ENCODE measurements around the gene OR52B6. TPM values are rescaled to one million over a fixed set of nuclear protein-coding genes. Genes with fewer than 3 reads are reported as not detected.

The OR52B6 gene, protein sequence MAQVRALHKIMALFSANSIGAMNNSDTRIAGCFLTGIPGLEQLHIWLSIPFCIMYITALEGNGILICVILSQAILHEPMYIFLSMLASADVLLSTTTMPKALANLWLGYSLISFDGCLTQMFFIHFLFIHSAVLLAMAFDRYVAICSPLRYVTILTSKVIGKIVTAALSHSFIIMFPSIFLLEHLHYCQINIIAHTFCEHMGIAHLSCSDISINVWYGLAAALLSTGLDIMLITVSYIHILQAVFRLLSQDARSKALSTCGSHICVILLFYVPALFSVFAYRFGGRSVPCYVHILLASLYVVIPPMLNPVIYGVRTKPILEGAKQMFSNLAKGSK
- not detected for total RNA-seq

- intact Hi-C loops (cut with DNase I, micrococcal nuclease): no loop called here
- CTCF ChIA-PET: interaction anchor here (0.6 kb wide), 1 partner anchor 147 kb away, joined by 4 read pairs; no protein-coding TSS in a partner anchor
- Mint-ChIP-seq H3K27me3 (no peaks in the 10 kb centered on the region), H3K4me3 (no peak within 1 kb of the TSS), H3K36me3 (ENCODE audit: low read depth) (no peaks in the 10 kb centered on the region), H3K9me3 (ENCODE audit: low read depth) (no peaks in the 10 kb centered on the region), H3K27ac (no peak within 1 kb of the TSS), H3K4me1 (no peaks in the 10 kb centered on the region)
- DNase-seq: no peak
- POLR2A ChIA-PET: no interaction called here
- no peak for ATAC-seq
Measured at GRCh38 chr11:5580577-5580976, at the start of gene OR52B6. TSS of gene OR52B6 (plus strand) at chr11:5580877. CDS start at chr11:5580877, 0 bp downstream.

DNA sequence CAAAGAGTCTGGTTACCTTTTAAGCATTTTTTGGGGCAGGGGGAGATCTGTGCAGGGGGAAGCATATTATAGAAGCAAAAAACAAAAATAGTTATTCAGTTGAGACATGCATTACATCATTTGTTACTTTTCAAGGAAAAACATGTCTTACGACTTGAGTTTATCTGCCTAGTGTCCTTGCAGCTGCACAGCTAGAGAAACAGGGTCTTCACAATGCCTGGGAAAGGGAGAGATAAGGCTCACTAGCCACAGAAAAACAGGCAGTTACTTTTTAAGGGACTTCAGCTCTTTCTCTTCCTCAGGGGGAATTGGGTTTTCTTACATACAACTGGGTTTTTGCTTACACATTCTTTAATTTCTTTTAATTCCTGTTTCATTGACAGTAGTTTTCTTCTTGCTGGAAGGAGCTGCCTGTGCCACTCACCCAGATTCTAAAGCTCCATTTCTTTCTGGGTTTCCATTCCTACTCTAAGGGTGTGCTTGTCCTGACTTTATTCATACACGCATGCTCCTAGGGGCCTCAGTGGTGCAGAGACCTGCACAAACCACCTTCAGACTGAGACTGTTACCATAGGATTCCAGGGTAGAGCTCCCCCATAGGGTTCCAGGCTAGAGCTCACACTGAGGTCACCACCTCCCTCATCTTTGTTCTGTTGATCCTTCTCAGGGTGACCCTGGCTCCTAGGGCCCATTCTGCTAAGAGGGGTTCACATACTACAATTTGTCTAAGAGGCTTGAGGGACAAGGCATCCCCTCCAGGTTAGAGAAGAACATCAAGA, 49.4 kb upstream of the OR52B6 start:
- ChIA-PET CTCF (interaction anchor here (0.6 kb wide), 1 partner anchor 39 kb away, joined by 3 read pairs; no protein-coding TSS in a partner anchor), POLR2A (no interaction called here)
- H3K27me3 Mint-ChIP-seq: no peaks in the 10 kb centered on the region
- no peak overlapping the region for H3K27ac Mint-ChIP-seq
- no peaks in the 10 kb centered on the region for H3K4me1 Mint-ChIP-seq
- no peaks in the 10 kb centered on the region for H3K9me3 Mint-ChIP-seq (ENCODE audit: low read depth)
- intact Hi-C loops (cut with DNase I, micrococcal nuclease): no loop called here
- ATAC-seq (no peak), DNase-seq (no peak)
- no peak overlapping the region for H3K4me3 Mint-ChIP-seq
- no peaks in the 10 kb centered on the region for H3K36me3 Mint-ChIP-seq (ENCODE audit: low read depth)

DNA sequence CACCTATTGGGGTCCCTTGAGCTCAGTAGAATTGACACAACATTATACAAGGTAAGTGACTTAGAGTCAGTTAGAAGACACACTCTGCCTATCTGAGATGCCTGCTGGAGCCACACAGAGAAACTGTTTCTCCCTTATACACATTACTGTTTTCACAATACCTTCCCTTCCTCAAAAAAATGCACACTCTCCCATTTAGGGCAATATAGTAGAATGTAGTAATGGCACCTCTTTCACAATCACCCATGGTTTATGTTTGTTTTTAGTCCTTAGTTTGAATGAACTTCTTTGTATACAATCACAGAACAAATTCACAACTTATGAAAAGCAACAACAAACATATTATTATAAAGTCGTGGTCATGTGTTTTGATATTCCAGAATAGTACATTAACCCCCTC, 46.6 kb upstream of the OR52B6 start:
- no peak overlapping the region for H3K27ac Mint-ChIP-seq
- intact Hi-C loops (cut with DNase I, micrococcal nuclease): no loop called here
- ChIA-PET POLR2A (no interaction called here), CTCF (no interaction called here)
- peaks cover 2% of the 10 kb centered on the region for H3K9me3 Mint-ChIP-seq (ENCODE audit: low read depth)
- H3K4me1 Mint-ChIP-seq: no peaks in the 10 kb centered on the region
- no peaks in the 10 kb centered on the region for H3K36me3 Mint-ChIP-seq (ENCODE audit: low read depth)
- H3K4me3 Mint-ChIP-seq: no peak overlapping the region
- ATAC-seq (no peak), DNase-seq (no peak)
- H3K27me3 Mint-ChIP-seq: no peaks in the 10 kb centered on the region

GRCh38 chr11:5536482-5536881, 44.2 kb upstream of the OR52B6 start:
- no peak for ATAC-seq
- ChIA-PET POLR2A (no interaction called here), CTCF (no interaction called here)
- intact Hi-C loops (cut with DNase I, micrococcal nuclease): no loop called here
- Mint-ChIP-seq H3K27me3 (no peaks in the 10 kb centered on the region), H3K36me3 (ENCODE audit: low read depth) (no peaks in the 10 kb centered on the region), H3K9me3 (ENCODE audit: low read depth) (peaks cover 2% of the 10 kb centered on the region), H3K4me3 (no peak overlapping the region), H3K27ac (no peak overlapping the region), H3K4me1 (no peaks in the 10 kb centered on the region)
- no peak for DNase-seq

DNA sequence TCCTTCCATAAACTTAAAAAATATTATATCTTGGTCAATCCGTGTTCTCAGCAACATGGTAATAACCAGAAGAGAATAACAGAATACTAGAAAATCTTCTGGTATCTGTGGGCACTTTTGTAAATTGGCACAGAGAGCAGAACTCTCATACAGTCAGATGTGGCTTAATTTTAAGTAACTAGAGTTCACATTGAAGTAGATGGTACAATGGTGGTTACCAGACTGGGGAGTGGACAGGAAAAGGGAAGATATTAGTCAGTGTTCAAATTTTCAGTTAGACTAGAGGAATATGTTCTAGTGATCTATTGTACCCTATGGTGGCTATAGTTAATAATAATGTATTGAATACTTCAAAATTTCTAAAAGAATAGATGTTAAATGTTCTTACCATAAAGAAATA, 39.2 kb upstream of the OR52B6 start:
- Mint-ChIP-seq H3K4me1 (no peaks in the 10 kb centered on the region), H3K27ac (no peak overlapping the region), H3K27me3 (no peaks in the 10 kb centered on the region), H3K9me3 (ENCODE audit: low read depth) (peaks cover 2% of the 10 kb centered on the region), H3K36me3 (ENCODE audit: low read depth) (no peaks in the 10 kb centered on the region), H3K4me3 (no peak overlapping the region)
- no peak for ATAC-seq
- ChIA-PET POLR2A (no interaction called here), CTCF (no interaction called here)
- intact Hi-C loops (cut with DNase I, micrococcal nuclease): no loop called here
- no peak for DNase-seq

DNA sequence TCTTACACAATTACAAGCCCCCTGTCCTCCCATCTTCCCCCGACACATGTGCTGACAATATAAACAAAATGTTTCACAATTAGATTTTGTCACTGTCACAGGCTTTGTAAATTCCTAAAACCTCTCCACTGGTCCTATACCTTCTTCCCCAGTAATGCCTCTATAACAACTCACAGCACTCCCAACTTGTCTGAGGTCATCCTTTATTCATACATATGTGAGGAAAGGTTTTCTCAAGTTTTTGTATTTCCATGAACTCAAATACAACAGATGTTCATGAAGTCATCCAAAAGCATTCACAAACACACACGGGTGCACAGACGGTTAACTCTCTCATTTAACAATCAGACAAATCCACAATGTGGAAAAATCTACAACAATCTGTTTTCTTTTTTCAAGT, 34.2 kb upstream of the OR52B6 start:
- no peak overlapping the region for H3K4me3 Mint-ChIP-seq

GRCh38 chr11:5547982-5548381, 32.7 kb upstream of the OR52B6 start:
- CTCF ChIA-PET: no interaction called here
- H3K36me3 Mint-ChIP-seq (ENCODE audit: low read depth): no peaks in the 10 kb centered on the region

More for the DNA sequence above, 34.2 kb upstream of the OR52B6 start:
- CTCF ChIA-PET: no interaction called here
- no peaks in the 10 kb centered on the region for H3K36me3 Mint-ChIP-seq (ENCODE audit: low read depth)
- H3K27ac Mint-ChIP-seq: no peak overlapping the region
- intact Hi-C loops (cut with DNase I, micrococcal nuclease): no loop called here
- POLR2A ChIA-PET: no interaction called here
- ATAC-seq (no peak), DNase-seq (no peak)
- no peaks in the 10 kb centered on the region for H3K27me3 Mint-ChIP-seq
- no peaks in the 10 kb centered on the region for H3K4me1 Mint-ChIP-seq
- H3K9me3 Mint-ChIP-seq (ENCODE audit: low read depth): no peaks in the 10 kb centered on the region

DNA sequence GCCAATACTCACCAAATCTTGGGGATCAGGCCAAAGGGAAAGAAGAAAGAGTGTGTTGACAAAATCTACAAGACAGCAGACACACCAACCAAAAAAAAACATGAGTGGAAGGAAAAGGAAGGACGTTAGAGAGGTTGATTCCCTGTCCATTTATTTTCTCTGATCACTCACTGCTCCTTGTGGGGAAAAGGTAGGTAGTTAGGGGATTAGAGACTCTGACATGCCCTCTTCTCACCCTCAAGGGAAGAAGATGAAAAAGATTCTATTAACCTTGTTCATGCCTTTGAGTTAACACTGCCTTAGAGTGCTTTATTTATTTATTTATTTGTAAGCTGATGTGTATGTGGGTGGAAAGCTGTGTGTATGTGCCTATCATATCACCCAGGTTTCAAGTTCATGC, 32.2 kb upstream of the OR52B6 start, which contains the start of gene OR52H1:
TSS of gene OR52H1 (minus strand) at position 101 of the 400 bp plus-strand sequence. CDS start 3,035 bp downstream, outside the sequence.
- Mint-ChIP-seq H3K4me3 (no peak within 1 kb of the TSS), H3K9me3 (ENCODE audit: low read depth) (no peaks in the 10 kb centered on the region), H3K27ac (no peak within 1 kb of the TSS), H3K27me3 (no peaks in the 10 kb centered on the region), H3K36me3 (ENCODE audit: low read depth) (no peaks in the 10 kb centered on the region), H3K4me1 (no peaks in the 10 kb centered on the region)
- DNase-seq: no peak
- intact Hi-C loops (cut with DNase I, micrococcal nuclease): no loop called here
- CTCF ChIA-PET: no interaction called here
- POLR2A ChIA-PET: no interaction called here
- ATAC-seq: no peak

More at GRCh38 chr11:5547982-5548381, 32.7 kb upstream of the OR52B6 start:
- Mint-ChIP-seq H3K4me3 (no peak overlapping the region), H3K4me1 (no peaks in the 10 kb centered on the region), H3K27ac (no peak overlapping the region), H3K9me3 (ENCODE audit: low read depth) (no peaks in the 10 kb centered on the region), H3K27me3 (no peaks in the 10 kb centered on the region)
- POLR2A ChIA-PET: no interaction called here
- intact Hi-C loops (cut with DNase I, micrococcal nuclease): no loop called here
- no peak for ATAC-seq
- no peak for DNase-seq

- intact Hi-C loops (cut with DNase I, micrococcal nuclease): loop anchor here in 1 of 2 experiments (10.0 kb wide), 1 partner anchor 426 kb away; no protein-coding TSS in a partner anchor
- no peaks in the 10 kb centered on the region for H3K4me1 Mint-ChIP-seq
- POLR2A ChIA-PET: no interaction called here
- H3K27me3 Mint-ChIP-seq: peaks cover 3% of the 10 kb centered on the region
- CTCF ChIA-PET: interaction anchor here (1.4 kb wide), 1 partner anchor 74 kb away, joined by 3 read pairs; no protein-coding TSS in a partner anchor
- no peaks in the 10 kb centered on the region for H3K9me3 Mint-ChIP-seq (ENCODE audit: low read depth)
- no peaks in the 10 kb centered on the region for H3K36me3 Mint-ChIP-seq (ENCODE audit: low read depth)
- DNase-seq: no peak
- no peak for ATAC-seq
- H3K4me3 Mint-ChIP-seq: no peak overlapping the region
- no peak overlapping the region for H3K27ac Mint-ChIP-seq
Measured at GRCh38 chr11:5550440-5551095, 30.1 kb upstream of the OR52B6 start.

DNA sequence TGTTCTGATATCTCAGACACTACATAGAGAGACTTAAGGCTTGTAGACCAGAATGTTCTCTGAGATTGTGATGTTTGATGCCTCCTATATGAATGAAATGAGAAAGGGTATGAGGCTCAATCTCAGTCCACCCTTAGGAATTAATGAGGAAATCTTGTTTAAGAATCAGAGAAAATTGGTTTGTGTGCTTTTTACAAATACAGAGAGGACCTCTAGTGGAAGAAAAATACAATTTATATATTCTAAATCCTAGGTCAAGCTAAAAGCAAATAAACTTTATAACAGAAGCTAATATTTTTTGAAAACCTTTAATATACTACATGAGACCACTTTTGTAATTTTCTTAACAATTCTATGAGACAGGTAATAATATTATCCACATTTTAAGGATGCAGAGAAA, 27.3 kb upstream of the OR52B6 start:
- no peak for ATAC-seq
- no peaks in the 10 kb centered on the region for H3K4me1 Mint-ChIP-seq

GRCh38 chr11:5556596-5557188, 24.0 kb upstream of the OR52B6 start:
- Mint-ChIP-seq H3K4me1 (no peaks in the 10 kb centered on the region), H3K27ac (no peak overlapping the region), H3K4me3 (no peak overlapping the region), H3K36me3 (ENCODE audit: low read depth) (no peaks in the 10 kb centered on the region), H3K27me3 (peaks cover 6% of the 10 kb centered on the region), H3K9me3 (ENCODE audit: low read depth) (no peaks in the 10 kb centered on the region)
- intact Hi-C loops (cut with DNase I, micrococcal nuclease): loop anchor here in 1 of 2 experiments (10.0 kb wide), 1 partner anchor 432 kb away; no protein-coding TSS in a partner anchor
- CTCF ChIA-PET: interaction anchor here (0.6 kb wide), 1 partner anchor 53 kb away, joined by 3 read pairs; no protein-coding TSS in a partner anchor
- DNase-seq (no peak), ATAC-seq (no peak)
- POLR2A ChIA-PET: no interaction called here

More for the DNA sequence above, 27.3 kb upstream of the OR52B6 start:
- Mint-ChIP-seq H3K27ac (no peak overlapping the region), H3K4me3 (no peak overlapping the region), H3K9me3 (ENCODE audit: low read depth) (no peaks in the 10 kb centered on the region), H3K36me3 (ENCODE audit: low read depth) (no peaks in the 10 kb centered on the region), H3K27me3 (peaks cover 6% of the 10 kb centered on the region)
- intact Hi-C loops (cut with DNase I, micrococcal nuclease): loop anchor here in 1 of 2 experiments (1.0 to 10.0 kb wide), 2 partner anchors 77 to 429 kb away; no protein-coding TSS in a partner anchor
- DNase-seq: no peak
- POLR2A ChIA-PET: no interaction called here
- CTCF ChIA-PET: no interaction called here

Data from activated CD4-positive, alpha-beta T cell treated with anti-CD3 and anti-CD28 coated beads for 36 hours (primary cell).